SJCRH30 (cell line): ENCODE results near the gene DGUOK. TPM values are rescaled to one million over a fixed set of nuclear protein-coding genes. Genes with fewer than 3 reads are reported as not detected.

ENCODE experiments used
- DNase-seq, 2 experiments: peaks; one replicate each; pipeline ENCODE4 v3.0.0-alpha.2; 2015 to 2020
- H3K27ac ChIP-seq: fragments of 250-450 bp; sonication (Bioruptor Pico); 2 replicates; pipeline ENCODE4 v1.5.1; 2020; ENCODE audit warnings: mild to moderate bottlenecking, moderate library complexity
- H3K27me3 ChIP-seq: fragments of 250-450 bp; sonication (Bioruptor Pico); 2 replicates; pipeline ENCODE4 v1.5.1; 2020; ENCODE audit warnings: mild to moderate bottlenecking, moderate library complexity
- H3K36me3 ChIP-seq: fragments of 250-450 bp; sonication (Bioruptor Pico); 2 replicates; pipeline ENCODE4 v1.5.1; 2020; ENCODE audit warnings: mild to moderate bottlenecking, moderate library complexity
- H3K4me1 ChIP-seq: fragments of 250-450 bp; sonication (Bioruptor Pico); 2 replicates; pipeline ENCODE4 v1.5.1; 2020; ENCODE audit warnings: mild to moderate bottlenecking, moderate library complexity
- H3K4me3 ChIP-seq: fragments of 250-450 bp; sonication (Bioruptor Pico); 2 replicates; pipeline ENCODE4 v1.5.1; 2020; ENCODE audit warnings: mild to moderate bottlenecking, moderate library complexity
- H3K9me3 ChIP-seq: fragments of 250-450 bp; sonication (Bioruptor Pico); replicated peaks from 2 replicates; pipeline ENCODE4 v1.5.1; 2020; ENCODE audit warnings: mild to moderate bottlenecking, moderate library complexity
- total RNA-seq: library from RNA; depleted of rRNA; stranded (reverse); fragments of >200 nt; shearing (Covaris generic); gene quantifications from 2 replicates; pipeline ENCODE4 v1.2.3, GENCODE V29; 2014

Gene DGUOK
- total RNA-seq, 1 experiment from 2014 or later, result 105 TPM

- no peak overlapping the region for H3K27ac ChIP-seq
- DNase-seq, result no peak
- no peak overlapping the region for H3K4me3 ChIP-seq
- no peaks in the 10 kb centered on the region for H3K9me3 ChIP-seq
- H3K27me3 ChIP-seq, result peaks cover 5% of the 10 kb centered on the region; the same call in 1 of the 2 replicates
- no peaks in the 10 kb centered on the region for H3K36me3 ChIP-seq
- no peaks in the 10 kb centered on the region for H3K4me1 ChIP-seq
Observed at GRCh38 chr2:73908689-73909652, 17.7 kb upstream of the DGUOK start.

- H3K4me3 ChIP-seq, result no peak overlapping the region
- no peak for DNase-seq
- no peaks in the 10 kb centered on the region for H3K36me3 ChIP-seq
- no peaks in the 10 kb centered on the region for H3K4me1 ChIP-seq
- no peak overlapping the region for H3K27ac ChIP-seq
- H3K9me3 ChIP-seq, result no peaks in the 10 kb centered on the region
- H3K27me3 ChIP-seq, result no peaks in the 10 kb centered on the region
Observed at GRCh38 chr2:73910873-73911547, 15.7 kb upstream of the DGUOK start.

DNA sequence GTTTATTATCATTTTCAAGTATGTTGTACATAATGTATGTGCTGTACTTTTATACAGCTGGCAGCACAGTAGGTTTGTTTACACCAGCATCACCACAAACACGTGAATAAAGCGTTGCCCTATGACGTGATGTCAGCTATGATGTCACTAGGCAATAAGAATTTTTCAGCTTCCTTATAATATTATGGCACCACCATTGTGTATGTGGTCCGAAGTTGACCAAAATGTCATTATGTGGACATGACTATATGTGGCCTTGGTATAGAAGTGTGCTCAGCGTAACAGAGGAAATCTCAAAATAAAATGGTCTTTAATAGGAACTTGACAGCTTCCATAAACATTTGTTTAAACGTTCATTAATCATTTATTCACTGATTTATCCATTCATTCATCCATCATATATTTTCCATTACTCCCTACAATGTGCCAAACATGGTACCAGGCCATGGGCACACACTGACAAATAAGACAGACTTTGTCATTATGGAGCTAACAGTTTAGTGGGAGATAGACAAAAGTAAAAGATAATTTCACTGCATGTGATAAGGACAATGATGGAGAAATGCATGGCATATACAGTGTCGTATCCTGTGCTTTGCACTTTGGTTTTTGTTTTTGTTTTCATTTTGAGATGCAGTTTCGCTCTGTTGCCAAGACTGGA is 15.0 kb upstream of the DGUOK start:
- no peaks in the 10 kb centered on the region for H3K4me1 ChIP-seq
- H3K4me3 ChIP-seq, result no peak overlapping the region
- no peak overlapping the region for H3K27ac ChIP-seq
- no peaks in the 10 kb centered on the region for H3K27me3 ChIP-seq
- DNase-seq, result no peak
- H3K9me3 ChIP-seq, result no peaks in the 10 kb centered on the region
- no peaks in the 10 kb centered on the region for H3K36me3 ChIP-seq

DNA sequence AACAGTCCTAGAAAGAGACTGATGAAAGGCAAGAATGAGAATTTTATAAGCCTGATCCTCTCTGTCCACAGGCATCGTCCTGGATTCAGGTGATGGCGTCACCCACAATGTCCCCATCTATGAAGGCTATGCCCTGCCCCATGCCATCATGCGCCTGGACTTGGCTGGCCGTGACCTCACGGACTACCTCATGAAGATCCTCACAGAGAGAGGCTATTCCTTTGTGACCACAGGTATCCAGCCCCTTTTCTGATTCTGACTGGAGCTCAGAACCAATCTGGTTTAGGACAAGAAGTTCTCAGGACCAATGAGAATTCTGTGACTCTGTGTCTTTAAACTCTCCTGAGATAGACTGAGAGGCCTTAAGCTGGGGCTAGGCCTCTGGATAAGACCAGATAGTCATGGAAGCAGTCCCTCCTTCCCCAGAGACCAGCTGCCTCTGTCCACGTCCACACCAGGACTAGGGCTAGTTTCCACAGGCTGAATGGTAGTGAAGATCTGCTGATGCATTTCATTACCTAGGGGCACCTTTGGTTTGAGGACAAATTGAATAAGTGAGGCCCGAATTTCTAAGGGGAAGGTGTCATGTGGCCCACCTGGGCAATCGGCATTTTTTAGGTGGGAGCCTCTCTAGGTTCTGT is 13.1 kb upstream of the DGUOK start:
- H3K27me3 ChIP-seq, result no peaks in the 10 kb centered on the region
- H3K9me3 ChIP-seq, result no peaks in the 10 kb centered on the region
- no peak overlapping the region for H3K4me3 ChIP-seq
- no peak overlapping the region for H3K27ac ChIP-seq
- H3K4me1 ChIP-seq, result no peaks in the 10 kb centered on the region
- H3K36me3 ChIP-seq, result no peaks in the 10 kb centered on the region
- no peak for DNase-seq

DNA sequence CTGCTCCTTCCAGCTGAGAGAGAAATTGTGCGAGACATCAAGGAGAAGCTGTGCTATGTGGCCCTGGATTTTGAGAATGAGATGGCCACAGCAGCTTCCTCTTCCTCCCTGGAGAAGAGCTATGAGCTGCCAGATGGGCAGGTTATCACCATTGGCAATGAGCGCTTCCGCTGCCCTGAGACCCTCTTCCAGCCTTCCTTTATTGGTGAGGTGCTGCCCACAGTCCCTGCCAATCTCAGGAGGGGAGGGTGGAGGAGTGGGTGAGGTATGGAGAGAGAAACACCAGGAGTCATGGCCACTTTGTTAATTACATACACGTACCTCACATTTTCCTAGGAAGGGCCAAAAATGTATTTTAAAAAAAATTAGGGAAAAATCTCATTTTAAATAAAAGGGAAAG is 12.0 kb upstream of the DGUOK start:
- H3K9me3 ChIP-seq, result no peaks in the 10 kb centered on the region
- H3K36me3 ChIP-seq, result no peaks in the 10 kb centered on the region

GRCh38 chr2:73915437-73915993 is 11.2 kb upstream of the DGUOK start:
- no peaks in the 10 kb centered on the region for H3K36me3 ChIP-seq
- H3K9me3 ChIP-seq, result no peaks in the 10 kb centered on the region
- H3K27me3 ChIP-seq, result no peaks in the 10 kb centered on the region
- no peaks in the 10 kb centered on the region for H3K4me1 ChIP-seq
- no peak overlapping the region for H3K4me3 ChIP-seq
- H3K27ac ChIP-seq, result no peak overlapping the region
- no peak for DNase-seq

More for the DNA sequence above, 12.0 kb upstream of the DGUOK start:
- H3K27ac ChIP-seq, result no peak overlapping the region
- no peak for DNase-seq
- no peaks in the 10 kb centered on the region for H3K4me1 ChIP-seq
- H3K27me3 ChIP-seq, result no peaks in the 10 kb centered on the region
- H3K4me3 ChIP-seq, result no peak overlapping the region

DNA sequence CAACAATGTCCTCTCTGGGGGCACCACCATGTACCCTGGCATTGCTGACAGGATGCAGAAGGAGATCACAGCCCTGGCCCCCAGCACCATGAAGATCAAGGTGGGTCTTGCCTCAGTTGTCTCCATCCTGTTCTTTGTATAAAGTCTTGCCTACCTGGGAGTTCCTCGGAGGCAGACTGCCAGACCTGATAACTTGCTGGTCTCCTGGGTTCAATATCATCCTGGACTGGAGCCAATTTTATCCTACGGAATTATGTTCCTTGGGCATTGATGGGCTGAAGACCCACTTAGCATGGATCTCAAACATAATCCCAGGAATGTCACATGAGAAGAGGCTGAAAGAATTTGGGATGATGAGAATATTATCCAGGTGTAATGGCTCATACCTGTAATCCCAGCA is 10.0 kb upstream of the DGUOK start:
- no peaks in the 10 kb centered on the region for H3K27me3 ChIP-seq
- no peak overlapping the region for H3K4me3 ChIP-seq
- H3K9me3 ChIP-seq, result no peaks in the 10 kb centered on the region
- no peak overlapping the region for H3K27ac ChIP-seq
- H3K36me3 ChIP-seq, result no peaks in the 10 kb centered on the region
- 0 out of 2 replicates have a peak, but pooled peaks cover 4% of the 10 kb centered on the region for H3K4me1 ChIP-seq
- no peak for DNase-seq

GRCh38 chr2:73917296-73917695 is 9.4 kb upstream of the DGUOK start:
- no peaks in the 10 kb centered on the region for H3K27me3 ChIP-seq
- DNase-seq, result no peak
- H3K27ac ChIP-seq, result no peak overlapping the region
- H3K4me1 ChIP-seq, result 0 out of 2 replicates have a peak, but pooled peaks cover 4% of the 10 kb centered on the region
- no peaks in the 10 kb centered on the region for H3K9me3 ChIP-seq
- no peak overlapping the region for H3K4me3 ChIP-seq
- H3K36me3 ChIP-seq, result no peaks in the 10 kb centered on the region

DNA sequence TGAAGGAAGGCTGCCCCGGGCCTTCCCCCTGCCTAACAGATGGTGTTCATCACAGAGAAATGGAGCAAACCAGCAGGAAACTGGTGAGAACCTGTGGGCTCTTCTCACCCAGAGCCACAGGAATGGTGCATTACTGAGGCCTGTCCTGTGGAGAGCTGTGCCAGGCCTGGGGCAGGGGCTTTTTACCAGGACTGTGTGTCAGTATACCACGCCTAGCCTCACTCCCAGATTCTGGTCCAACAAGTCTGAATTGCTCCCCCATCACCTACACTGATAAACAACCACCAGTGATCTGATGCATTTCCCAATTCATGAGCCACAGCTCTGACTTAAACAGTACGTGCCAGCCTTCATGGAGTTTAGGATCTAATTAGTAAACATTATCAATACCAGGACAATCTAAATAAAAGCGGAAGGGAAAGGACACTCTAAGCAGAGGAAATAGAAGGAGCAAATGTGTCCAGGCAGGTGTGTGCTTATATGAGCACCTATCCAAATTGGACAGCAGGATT is 8.9 kb upstream of the DGUOK start:
- Histone ChIP-seq H3K4me1 (0 out of 2 replicates have a peak, but pooled peaks cover 4% of the 10 kb centered on the region), H3K9me3 (no peaks in the 10 kb centered on the region), H3K36me3 (no peaks in the 10 kb centered on the region), H3K27ac (no peak overlapping the region), H3K4me3 (no peak overlapping the region), H3K27me3 (no peaks in the 10 kb centered on the region)
- no peak for DNase-seq

- Histone ChIP-seq H3K4me1 (0 out of 2 replicates have a peak, but pooled peaks cover 4% of the 10 kb centered on the region), H3K4me3 (no peak overlapping the region), H3K27me3 (no peaks in the 10 kb centered on the region), H3K9me3 (no peaks in the 10 kb centered on the region), H3K27ac (no peak overlapping the region), H3K36me3 (no peaks in the 10 kb centered on the region)
- DNase-seq, result no peak
Observed at GRCh38 chr2:73918856-73919255, 7.8 kb upstream of the DGUOK start.

DNA sequence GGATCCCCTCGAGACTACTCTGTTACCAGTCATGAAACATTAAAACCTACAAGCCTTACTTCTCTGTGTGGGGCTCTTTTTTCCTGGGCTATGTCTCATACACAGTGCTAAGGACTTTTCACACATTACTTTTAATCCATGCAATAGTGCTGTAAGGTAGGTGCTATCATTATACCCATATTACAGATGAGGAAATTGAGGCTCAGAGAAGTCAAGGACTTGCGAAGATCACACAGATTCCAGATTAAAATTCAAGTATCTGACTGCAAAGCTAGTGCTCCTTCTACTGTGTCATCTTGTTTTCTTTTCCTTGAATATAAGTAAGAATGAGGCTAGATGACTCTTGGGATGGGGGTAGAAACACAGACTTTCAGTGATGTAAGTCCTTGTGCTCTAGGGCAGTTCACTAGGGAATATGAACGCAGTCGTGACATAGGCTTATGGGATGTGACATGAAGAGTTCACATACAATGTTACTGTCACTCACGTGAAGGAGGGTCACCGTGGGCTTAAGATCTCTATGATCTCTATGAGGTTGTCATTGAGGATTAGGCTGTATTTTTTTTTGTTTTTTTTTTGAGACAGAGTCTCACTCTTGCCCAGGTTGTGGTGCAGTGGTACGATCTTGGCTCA is 7.0 kb upstream of the DGUOK start:
- H3K9me3 ChIP-seq, result no peaks in the 10 kb centered on the region
- H3K4me3 ChIP-seq, result no peak overlapping the region
- no peak for DNase-seq
- H3K27ac ChIP-seq, result no peak overlapping the region
- no peaks in the 10 kb centered on the region for H3K36me3 ChIP-seq
- H3K27me3 ChIP-seq, result no peaks in the 10 kb centered on the region
- H3K4me1 ChIP-seq, result 0 out of 2 replicates have a peak, but pooled peaks cover 4% of the 10 kb centered on the region

GRCh38 chr2:73920577-73921545 is 5.8 kb upstream of the DGUOK start:
- 0 out of 2 replicates have a peak, but pooled peaks cover 4% of the 10 kb centered on the region for H3K4me1 ChIP-seq
- H3K4me3 ChIP-seq, result no peak overlapping the region
- no peak overlapping the region for H3K27ac ChIP-seq
- H3K27me3 ChIP-seq, result no peaks in the 10 kb centered on the region
- peak; percentile 72 to 74 for DNase-seq
- H3K9me3 ChIP-seq, result no peaks in the 10 kb centered on the region
- no peaks in the 10 kb centered on the region for H3K36me3 ChIP-seq

GRCh38 chr2:73921581-73921980 is 5.1 kb upstream of the DGUOK start:
- no peaks in the 10 kb centered on the region for H3K36me3 ChIP-seq
- no peak for DNase-seq
- H3K4me3 ChIP-seq, result no peak overlapping the region
- no peaks in the 10 kb centered on the region for H3K27me3 ChIP-seq
- H3K9me3 ChIP-seq, result no peaks in the 10 kb centered on the region
- H3K4me1 ChIP-seq, result 0 out of 2 replicates have a peak, but pooled peaks cover 4% of the 10 kb centered on the region
- H3K27ac ChIP-seq, result no peak overlapping the region
